HCT116 (cell line): ENCODE measurements around the gene TIMP3. TPM values are rescaled to one million over a fixed set of nuclear protein-coding genes. Genes with fewer than 3 reads are reported as not detected.

ENCODE experiments used
- ATAC-seq: fragments of 200-7000 bp; cut with Tn5 transposase; 2 replicates; pipeline ENCODE4 v1.9.1; 2020; ENCODE audit warnings: mild to moderate bottlenecking, moderate library complexity
- BruUV-seq: library from RNA; stranded (reverse); fragments of 400-500 nt; replicated peaks from 2 replicates; lab custom pipeline; 2021; lab: Mats Ljungman, UMichigan
- CTCF ChIA-PET: fragments of 300-600 bp; sonication (Branson Sonifier 250); formaldehyde crosslinking; loops from one replicate; lab custom pipeline; 2021; ENCODE audit warnings: antibody characterized with exemption; lab: Charles Lee
- POLR2A ChIA-PET: fragments of 300-600, 350-600 bp; sonication (Branson Sonifier 250); formaldehyde crosslinking; loops from one replicate; lab custom pipeline; 2021; ENCODE audit warnings: antibody characterized with exemption; lab: Charles Lee
- RAD21 ChIA-PET, 2 experiments: fragments of 300-600 bp; sonication (Branson Sonifier 250); formaldehyde crosslinking; loops; one replicate each; lab custom pipeline; 2023; ENCODE audit warnings: low total read pairs in 2 of 2; ENCODE audit not compliant: uncharacterized antibody in 2 of 2, unreplicated experiment in 2 of 2, low non-redundant PET in 1 of 2; lab: Charles Lee
- DNase-seq: peaks from one replicate; pipeline ENCODE4 v3.0.0-alpha.2; 2010; ENCODE audit warnings: low read depth, low spot score
- H2AFZ ChIP-seq: fragments of 200-600 bp; shearing (Covaris generic), sonication (generic); 2 replicates; pipeline ENCODE4 v1.6.1; 2017; ENCODE audit warnings: low read depth, mixed run types, mixed read lengths, antibody characterized with exemption, low read length; ENCODE audit not compliant: poor library complexity, severe bottlenecking
- H3K27ac ChIP-seq: 2 replicates; pipeline ENCODE4 v1.5.1; 2012; ENCODE audit warnings: low read depth, low read length
- H3K27me3 ChIP-seq: fragments of 200-600 bp; sonication (generic); 2 replicates; pipeline ENCODE4 v1.6.1; 2016; ENCODE audit warnings: mixed run types, low read length, mixed read lengths; ENCODE audit not compliant: insufficient read depth
- H3K36me3 ChIP-seq, 2 experiments: fragments of 200-500 bp in 1 of 2; fragments of 200-600 bp in 1 of 2; sonication (Bioruptor generic) in 1 of 2; sonication (generic) in 1 of 2; 2 replicates each; pipeline versions ENCODE4 v1.5.1 to v1.6.1; 2014 to 2016; ENCODE audit warnings: low read length in 2 of 2, inconsistent platforms in 1 of 2, mixed read lengths in 1 of 2, mixed run types in 1 of 2; ENCODE audit not compliant: insufficient read depth in 2 of 2, control insufficient read depth in 1 of 2
- H3K4me1 ChIP-seq, 2 experiments: fragments of 200-600 bp in 1 of 2; sonication (generic) in 1 of 2; 2 replicates each; pipeline versions ENCODE4 v1.5.1 to v1.6.1; 2012 to 2017; ENCODE audit warnings: low read length in 2 of 2, inconsistent platforms in 1 of 2, mild to moderate bottlenecking in 1 of 2, mixed read lengths in 1 of 2, mixed run types in 1 of 2, moderate library complexity in 1 of 2; ENCODE audit not compliant: insufficient read depth in 2 of 2, control insufficient read depth in 1 of 2
- H3K4me2 ChIP-seq: fragments of 200-600 bp; sonication (generic); 2 replicates; pipeline ENCODE4 v1.6.1; 2017; ENCODE audit warnings: mixed run types, low read length, mixed read lengths
- H3K4me3 ChIP-seq, 2 experiments: fragments of 200-600 bp in 1 of 2; sonication (generic) in 1 of 2; replicated peaks in 1 of 2; 2 replicates each; pipeline ENCODE4 v1.5.1; 2011 to 2016; ENCODE audit warnings: low read length in 2 of 2, control low read depth in 1 of 2, low read depth in 1 of 2, mild to moderate bottlenecking in 1 of 2, mixed read lengths in 1 of 2, mixed run types in 1 of 2
- H3K79me2 ChIP-seq: fragments of 200-600 bp; sonication (generic); 2 replicates; pipeline ENCODE4 v1.6.1; 2017; ENCODE audit warnings: mild to moderate bottlenecking, mixed run types, low read length, moderate library complexity, mixed read lengths; ENCODE audit not compliant: insufficient read depth
- H3K9ac ChIP-seq: fragments of 200-600 bp; sonication (generic); 2 replicates; pipeline ENCODE4 v1.6.1; 2016; ENCODE audit warnings: low read length, mixed read lengths
- H3K9me2 ChIP-seq: fragments of 200-600 bp; sonication (generic), shearing (Covaris generic); 2 replicates; pipeline ENCODE4 v1.6.1; 2017; ENCODE audit warnings: mixed run types, mild to moderate bottlenecking, moderate library complexity; ENCODE audit not compliant: insufficient read depth
- H3K9me3 ChIP-seq, 2 experiments: fragments of 200-500 bp in 1 of 2; fragments of 200-600 bp in 1 of 2; sonication (Bioruptor generic) in 1 of 2; sonication (generic) in 1 of 2; 2 replicates each; pipeline ENCODE4 v1.6.1; 2014 to 2017; ENCODE audit warnings: low read length in 2 of 2, mixed read lengths in 2 of 2, inconsistent platforms in 1 of 2, low read depth in 1 of 2, mild to moderate bottlenecking in 1 of 2, mixed run types in 1 of 2, moderate library complexity in 1 of 2; ENCODE audit not compliant: control insufficient read depth in 1 of 2, insufficient read depth in 1 of 2
- H4K20me1 ChIP-seq: fragments of 200-600 bp; sonication (generic), shearing (Covaris generic); 2 replicates; pipeline ENCODE4 v1.6.1; 2017; ENCODE audit warnings: mixed run types, mild to moderate bottlenecking, moderate library complexity; ENCODE audit not compliant: insufficient read depth
- ELF1 ChIP-seq: IDR thresholded peaks from 2 replicates; pipeline ENCODE4 v1.6.1; 2012; ENCODE audit warnings: low read depth, borderline replicate concordance
- EZH2 ChIP-seq: fragments of 200-600 bp; sonication (generic); IDR thresholded peaks from 2 replicates; pipeline ENCODE4 v1.6.1; 2017; ENCODE audit warnings: antibody characterized with exemption, mixed run types
- FOSL1 ChIP-seq: IDR thresholded peaks from 2 replicates; pipeline ENCODE4 v1.6.1; 2012; ENCODE audit warnings: low read depth
- MAX ChIP-seq: IDR thresholded peaks from 2 replicates; pipeline ENCODE4 v1.6.1; 2012
- POLR2A ChIP-seq: IDR thresholded peaks from 2 replicates; pipeline ENCODE4 v1.7.0; 2011; ENCODE audit warnings: borderline replicate concordance; ENCODE audit not compliant: insufficient read depth, insufficient read length; ENCODE audit errors: extremely low read depth
- POLR2AphosphoS5 ChIP-seq: IDR thresholded peaks from 2 replicates; pipeline ENCODE4 v1.6.1; 2011; ENCODE audit warnings: mild to moderate bottlenecking, low read depth, low read length, moderate library complexity
- RAD21 ChIP-seq: IDR thresholded peaks from 2 replicates; pipeline ENCODE4 v1.6.1; 2012; ENCODE audit warnings: low read depth, mild to moderate bottlenecking
- SIN3A ChIP-seq: IDR thresholded peaks from 2 replicates; pipeline ENCODE4 v1.6.1; 2012; ENCODE audit warnings: low read depth
- SP1 ChIP-seq: IDR thresholded peaks from 2 replicates; pipeline ENCODE4 v1.6.1; 2012; ENCODE audit warnings: low read depth
- SRF ChIP-seq: IDR thresholded peaks from 2 replicates; pipeline ENCODE4 v1.6.1; 2012; ENCODE audit warnings: low read depth
- TCF7L2 ChIP-seq: IDR thresholded peaks from 2 replicates; pipeline ENCODE4 v1.7.0; 2011; ENCODE audit warnings: borderline replicate concordance, inconsistent platforms; ENCODE audit not compliant: insufficient read depth, insufficient read length; ENCODE audit errors: extremely low read depth
- YY1 ChIP-seq: IDR thresholded peaks from 2 replicates; pipeline ENCODE4 v1.6.1; 2011; ENCODE audit warnings: low read length, low read depth, moderate library complexity, mild to moderate bottlenecking; ENCODE audit not compliant: insufficient replicate concordance; ENCODE audit errors: extremely low read depth
- ZBTB33 ChIP-seq: IDR thresholded peaks from 2 replicates; pipeline ENCODE4 v1.6.1; 2011; ENCODE audit warnings: mild to moderate bottlenecking, low read length, moderate library complexity; ENCODE audit not compliant: insufficient replicate concordance; ENCODE audit errors: extremely low read depth
- ZFX ChIP-seq: fragments of 450-650 bp; IDR thresholded peaks from 2 replicates; pipeline ENCODE4 v1.6.1; 2017
- ZNF274 ChIP-seq: fragments of 200-500 bp; sonication (Bioruptor generic); IDR thresholded peaks from 2 replicates; pipeline ENCODE4 v1.6.1; 2014; ENCODE audit warnings: mild to moderate bottlenecking, low read depth, low read length, inconsistent platforms
- intact Hi-C: fragments of 100-400 bp; cut with micrococcal nuclease; formaldehyde crosslinking; loops from 2 replicates; pipeline ENCODE4 v1.10.0; 2022
- total RNA-seq: library from RNA; stranded (reverse); gene quantifications from one replicate; pipeline ENCODE4 v1.2.1, GENCODE V29; 2021; ENCODE audit not compliant: unreplicated experiment
- TF ChIP-seq, protein P1 (sequence below): IDR thresholded peaks from 2 replicates; pipeline ENCODE4 v1.6.1; 2012; ENCODE audit warnings: low read depth

The TIMP3 gene
- total RNA-seq, 1 experiment from 2014 or later = 2.2 TPM

GRCh38 chr22:32791485-32791884 lies 10.0 kb upstream of the TIMP3 start:
- Histone ChIP-seq H3K36me3 (no peaks in the 10 kb centered on the region), H3K9ac (no peak overlapping the region), H3K9me2 (no peaks in the 10 kb centered on the region), H3K27me3 (no peaks in the 10 kb centered on the region), H3K79me2 (no peaks in the 10 kb centered on the region), H3K4me2 (no peak overlapping the region)
- no peak for ATAC-seq
- CTCF ChIA-PET = interaction anchor here (2.2 kb wide), 1 partner anchor 14 kb away, joined by 7 read pairs; no protein-coding TSS in a partner anchor
- BruUV-seq = no TSS peak
- TF ChIP-seq YY1 (no peak), TCF7L2 (no peak), ZFX (no peak), POLR2AphosphoS5 (no peak), SIN3A (no peak)
- TF ChIP-seq, all 23 proteins: peak for 0
- DNase-seq = no peak
- Histone ChIP-seq H3K27ac (no peak overlapping the region), H3K9me3 (no peaks in the 10 kb centered on the region), H4K20me1 (no peaks in the 10 kb centered on the region), H3K4me3 (no peak overlapping the region), H3K4me1 (no peaks in the 10 kb centered on the region), H2AFZ (no peak overlapping the region)
- ChIA-PET POLR2A (no interaction called here), RAD21 (no interaction called here)
- intact Hi-C loops = no loop called here

- Histone ChIP-seq H3K9me2 (no peaks in the 10 kb centered on the region), H3K4me3 (no peak overlapping the region), H3K79me2 (no peaks in the 10 kb centered on the region), H3K36me3 (no peaks in the 10 kb centered on the region), H3K4me2 (no peak overlapping the region), H3K4me1 (peaks cover 0 to 3% of the 10 kb centered on the region in 2 experiments; a peak in 1 of 4 replicates), H3K9me3 (no peaks in the 10 kb centered on the region), H3K9ac (no peak overlapping the region), H3K27me3 (no peaks in the 10 kb centered on the region), H4K20me1 (no peaks in the 10 kb centered on the region), H2AFZ (no peak overlapping the region), H3K27ac (no peak overlapping the region)
- ChIA-PET CTCF (interaction anchor here (1.8 to 6.0 kb wide), 4 partner anchors 10 to 264 kb away, joined by 6 to 200 read pairs (median 60); no protein-coding TSS in a partner anchor), POLR2A (no interaction called here), RAD21 (no interaction called here)
- BruUV-seq = no TSS peak
- no peak for DNase-seq
- ATAC-seq = no peak
- intact Hi-C loops = no loop called here
- TF ChIP-seq ZNF274 = no peak
- TF ChIP-seq YY1 = no peak
- TF ChIP-seq SRF = no peak
- no peak for TF ChIP-seq SIN3A
- TF ChIP-seq FOSL1 = no peak
- TF ChIP-seq SP1 = no peak
- TF ChIP-seq EZH2 = no peak
- no peak for TF ChIP-seq ELF1
- TF ChIP-seq TCF7L2 = no peak
- TF ChIP-seq, protein P1, sequence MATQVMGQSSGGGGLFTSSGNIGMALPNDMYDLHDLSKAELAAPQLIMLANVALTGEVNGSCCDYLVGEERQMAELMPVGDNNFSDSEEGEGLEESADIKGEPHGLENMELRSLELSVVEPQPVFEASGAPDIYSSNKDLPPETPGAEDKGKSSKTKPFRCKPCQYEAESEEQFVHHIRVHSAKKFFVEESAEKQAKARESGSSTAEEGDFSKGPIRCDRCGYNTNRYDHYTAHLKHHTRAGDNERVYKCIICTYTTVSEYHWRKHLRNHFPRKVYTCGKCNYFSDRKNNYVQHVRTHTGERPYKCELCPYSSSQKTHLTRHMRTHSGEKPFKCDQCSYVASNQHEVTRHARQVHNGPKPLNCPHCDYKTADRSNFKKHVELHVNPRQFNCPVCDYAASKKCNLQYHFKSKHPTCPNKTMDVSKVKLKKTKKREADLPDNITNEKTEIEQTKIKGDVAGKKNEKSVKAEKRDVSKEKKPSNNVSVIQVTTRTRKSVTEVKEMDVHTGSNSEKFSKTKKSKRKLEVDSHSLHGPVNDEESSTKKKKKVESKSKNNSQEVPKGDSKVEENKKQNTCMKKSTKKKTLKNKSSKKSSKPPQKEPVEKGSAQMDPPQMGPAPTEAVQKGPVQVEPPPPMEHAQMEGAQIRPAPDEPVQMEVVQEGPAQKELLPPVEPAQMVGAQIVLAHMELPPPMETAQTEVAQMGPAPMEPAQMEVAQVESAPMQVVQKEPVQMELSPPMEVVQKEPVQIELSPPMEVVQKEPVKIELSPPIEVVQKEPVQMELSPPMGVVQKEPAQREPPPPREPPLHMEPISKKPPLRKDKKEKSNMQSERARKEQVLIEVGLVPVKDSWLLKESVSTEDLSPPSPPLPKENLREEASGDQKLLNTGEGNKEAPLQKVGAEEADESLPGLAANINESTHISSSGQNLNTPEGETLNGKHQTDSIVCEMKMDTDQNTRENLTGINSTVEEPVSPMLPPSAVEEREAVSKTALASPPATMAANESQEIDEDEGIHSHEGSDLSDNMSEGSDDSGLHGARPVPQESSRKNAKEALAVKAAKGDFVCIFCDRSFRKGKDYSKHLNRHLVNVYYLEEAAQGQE = no peak
- TF ChIP-seq RAD21 = no peak
- no peak for TF ChIP-seq ZBTB33
- TF ChIP-seq ZFX = no peak
- no peak for TF ChIP-seq MAX
- TF ChIP-seq POLR2A = no peak
Observed at GRCh38 chr22:32793589-32793988, 7.9 kb upstream of the TIMP3 start.
